Body of pancreas (tissue), 4 donors: ENCODE data around the gene RAD21L1. TPM values are rescaled to one million over a fixed set of nuclear protein-coding genes. Genes with fewer than 3 reads are reported as not detected.

Source experiments
- ATAC-seq: fragments of 150-250 bp; one replicate; pipeline ENCODE4 v1.9.1; 2016
- DNase-seq, 4 donors: peaks; one replicate each; pipeline ENCODE4 v3.0.0-alpha.2; 2019
- H3K27ac ChIP-seq, 4 donors: fragments of 200-600 bp; sonication (generic); 1 replicate in 3 of 4; 2 replicates in 1 of 4; pipeline versions ENCODE4 v1.5.1 to v1.6.1; 2016 to 2019; ENCODE audit warnings: mild to moderate bottlenecking in 1 of 4, mixed read lengths in 1 of 4, moderate library complexity in 1 of 4
- H3K27me3 ChIP-seq, 2 donors: fragments of 200-600 bp; sonication (generic); one replicate each; pipeline ENCODE4 v1.6.0; 2016; ENCODE audit warnings: mild to moderate bottlenecking in 1 of 2
- H3K36me3 ChIP-seq, 2 donors: fragments of 200-600 bp; sonication (generic); replicated peaks in 1 of 2; 2 replicates each; pipeline ENCODE4 v1.5.1; 2016; ENCODE audit warnings: low read depth in 2 of 2; ENCODE audit not compliant: insufficient read depth in 1 of 2
- H3K4me1 ChIP-seq: fragments of 200-600 bp; sonication (generic); one replicate; pipeline ENCODE4 v1.6.0; 2016
- H3K4me3 ChIP-seq, 2 donors: fragments of 200-600 bp; sonication (generic); 1 replicate in 1 of 2; 2 replicates in 1 of 2; pipeline ENCODE4 v1.5.1; 2016 to 2019
- H3K9me3 ChIP-seq, 3 donors: fragments of 200-600 bp; sonication (generic); 1 replicate in 2 of 3; 2 replicates in 1 of 3; pipeline ENCODE4 v1.5.1; 2016
- POLR2A ChIP-seq, 3 donors: fragments of 450-650 bp; IDR thresholded peaks; one replicate each; pipeline ENCODE4 v1.6.1; 2016; ENCODE audit warnings: antibody characterized with exemption in 3 of 3, mild to moderate bottlenecking in 2 of 3
- WGBS, 2 donors: methylation state at CpG; one replicate each; pipeline ENCODE4 v1.1.5; 2017; 5-methylcytosine and 5-hydroxymethylcytosine counted together
- intact Hi-C: fragments of 100-400 bp; cut with DNase I; formaldehyde crosslinking; loops from one replicate; pipeline ENCODE4 v1.15.1; 2023
- total RNA-seq, 2 donors: library from RNA; depleted of rRNA; stranded (reverse); fragments of >200 nt; gene quantifications; one replicate each; pipeline ENCODE4 v1.1.0, GENCODE V29; 2016
- TF ChIP-seq, protein P1 (sequence below), 7 experiments: fragments of 450-650 bp in 4 of 7; fragments of 200-600 bp in 3 of 7; sonication (generic) in 3 of 7; IDR thresholded peaks; one replicate each; pipeline ENCODE4 v1.5.1; 2016 to 2019; ENCODE audit warnings: antibody characterized with exemption in 7 of 7

Gene RAD21L1
- total RNA-seq, 2 donors from 2014 or later, result not detected

DNA sequence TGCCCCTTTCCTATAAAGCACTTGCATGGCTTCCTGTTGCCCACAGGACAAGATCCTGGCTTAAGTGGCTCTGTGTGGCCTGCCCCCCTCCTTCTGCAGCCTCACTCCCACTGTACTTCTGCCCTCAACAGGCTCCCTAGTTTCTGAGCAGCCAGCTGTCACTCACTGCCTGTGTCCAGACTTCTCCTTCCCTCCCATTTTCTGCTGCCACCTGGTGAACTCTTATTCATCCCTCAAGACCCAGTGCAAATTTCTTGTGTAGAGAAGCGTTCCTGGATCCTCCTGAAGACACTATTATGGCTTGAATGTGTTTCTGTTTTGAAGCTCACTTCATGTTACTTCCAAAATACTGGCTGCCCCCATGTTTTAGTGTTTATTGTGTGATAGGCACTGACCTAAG, 66.8 kb downstream of the RAD21L1 start:
- no peak overlapping the region for H3K4me3 ChIP-seq
- H3K27ac ChIP-seq, result no peak overlapping the region
- H3K36me3 ChIP-seq, result no peaks in the 10 kb centered on the region
- H3K27me3 ChIP-seq, result no peaks in the 10 kb centered on the region
- TF ChIP-seq, protein P1, sequence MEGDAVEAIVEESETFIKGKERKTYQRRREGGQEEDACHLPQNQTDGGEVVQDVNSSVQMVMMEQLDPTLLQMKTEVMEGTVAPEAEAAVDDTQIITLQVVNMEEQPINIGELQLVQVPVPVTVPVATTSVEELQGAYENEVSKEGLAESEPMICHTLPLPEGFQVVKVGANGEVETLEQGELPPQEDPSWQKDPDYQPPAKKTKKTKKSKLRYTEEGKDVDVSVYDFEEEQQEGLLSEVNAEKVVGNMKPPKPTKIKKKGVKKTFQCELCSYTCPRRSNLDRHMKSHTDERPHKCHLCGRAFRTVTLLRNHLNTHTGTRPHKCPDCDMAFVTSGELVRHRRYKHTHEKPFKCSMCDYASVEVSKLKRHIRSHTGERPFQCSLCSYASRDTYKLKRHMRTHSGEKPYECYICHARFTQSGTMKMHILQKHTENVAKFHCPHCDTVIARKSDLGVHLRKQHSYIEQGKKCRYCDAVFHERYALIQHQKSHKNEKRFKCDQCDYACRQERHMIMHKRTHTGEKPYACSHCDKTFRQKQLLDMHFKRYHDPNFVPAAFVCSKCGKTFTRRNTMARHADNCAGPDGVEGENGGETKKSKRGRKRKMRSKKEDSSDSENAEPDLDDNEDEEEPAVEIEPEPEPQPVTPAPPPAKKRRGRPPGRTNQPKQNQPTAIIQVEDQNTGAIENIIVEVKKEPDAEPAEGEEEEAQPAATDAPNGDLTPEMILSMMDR (IDR thresholded peaks at IDR 0.05), result no peak
- no peak for TF ChIP-seq POLR2A (IDR thresholded peaks at IDR 0.05)
- DNase-seq (no peak), ATAC-seq (no peak)
- intact Hi-C loops, result no loop called here
- WGBS, 2 donors, result 89 to 100% methylated on average over 1 of the region's 1 CpG
- peaks cover 7% of the 10 kb centered on the region for H3K4me1 ChIP-seq
- no peaks in the 10 kb centered on the region for H3K9me3 ChIP-seq

DNA sequence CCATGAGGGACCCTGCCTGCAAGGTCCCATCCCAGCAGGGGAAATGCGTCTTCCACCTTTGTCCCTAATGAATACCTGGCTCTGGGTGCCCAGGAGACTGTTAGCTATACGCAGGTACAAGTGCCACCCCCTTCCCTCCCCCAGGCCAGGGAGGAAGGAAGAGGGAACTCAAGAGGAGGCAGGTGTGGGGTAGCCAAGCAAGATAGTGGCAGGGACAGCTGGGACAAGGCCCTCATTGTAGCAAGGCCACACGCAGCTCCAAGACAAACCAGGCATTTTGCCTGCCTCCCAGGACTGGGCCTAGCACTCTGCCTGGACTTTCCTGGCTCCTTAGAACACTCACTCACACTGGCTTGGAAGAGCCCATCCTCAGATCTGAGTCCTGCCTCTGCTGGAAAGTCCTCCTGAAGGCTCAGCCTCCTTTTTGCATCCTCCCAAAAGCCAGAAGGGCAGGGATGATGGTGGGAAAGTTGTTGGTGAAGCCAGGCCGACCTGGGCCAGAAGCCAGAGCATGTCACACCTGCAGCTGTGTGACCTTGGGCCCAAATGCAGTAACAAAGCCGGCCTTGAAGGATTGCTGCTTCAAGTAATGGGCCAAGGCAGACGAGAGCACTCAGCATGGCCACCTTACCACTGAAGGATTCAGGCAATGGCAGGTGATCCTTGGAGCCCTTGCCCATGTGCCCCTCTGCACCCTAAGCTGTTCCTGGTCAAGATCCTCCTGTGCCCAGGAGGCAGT, 68.0 kb downstream of the RAD21L1 start:
- H3K9me3 ChIP-seq, result no peaks in the 10 kb centered on the region
- intact Hi-C loops, result no loop called here
- TF ChIP-seq, protein P1 (IDR thresholded peaks at IDR 0.05), result no peak
- no peak for TF ChIP-seq POLR2A (IDR thresholded peaks at IDR 0.05)
- H3K4me1 ChIP-seq, result peaks cover 7% of the 10 kb centered on the region
- 48 to 57% methylated on average over 6 of the region's 6 CpGs for WGBS, 2 donors
- no peak overlapping the region for H3K27ac ChIP-seq
- H3K36me3 ChIP-seq, result no peaks in the 10 kb centered on the region
- no peak overlapping the region for H3K4me3 ChIP-seq
- ATAC-seq, result peak; percentile 40
- peak; percentile 33 to 68 (median 49) for DNase-seq
- H3K27me3 ChIP-seq, result no peaks in the 10 kb centered on the region

DNA sequence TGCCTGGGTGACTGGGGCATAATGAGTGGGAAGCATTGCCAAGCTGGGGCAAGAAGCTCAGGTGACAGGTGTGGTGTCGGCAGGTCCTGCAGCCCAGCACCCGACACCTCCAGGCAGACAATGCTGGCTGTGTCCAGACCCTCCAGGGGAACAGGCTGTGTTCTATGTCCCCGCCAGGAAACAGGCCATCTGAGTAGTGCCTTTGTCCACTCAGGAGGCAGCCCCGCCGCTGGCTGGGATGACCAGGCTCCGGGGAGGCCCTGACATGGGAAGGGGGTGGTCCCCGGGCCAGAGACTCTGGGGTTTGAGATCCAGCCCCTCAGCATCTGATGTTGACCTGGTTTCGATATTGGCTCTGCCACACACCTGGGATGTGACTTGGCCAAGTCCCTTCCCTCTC, 68.7 kb downstream of the RAD21L1 start:
- Histone ChIP-seq H3K36me3 (no peaks in the 10 kb centered on the region), H3K4me1 (peaks cover 7% of the 10 kb centered on the region), H3K4me3 (no peak overlapping the region), H3K9me3 (no peaks in the 10 kb centered on the region), H3K27ac (no peak overlapping the region), H3K27me3 (no peaks in the 10 kb centered on the region)
- 83 to 89% methylated on average over 1 to 8 of the region's 8 CpGs for WGBS, 2 donors
- no peak for ATAC-seq
- TF ChIP-seq POLR2A (IDR thresholded peaks at IDR 0.05), result no peak
- TF ChIP-seq, protein P1 (IDR thresholded peaks at IDR 0.05), result no peak
- intact Hi-C loops, result no loop called here
- DNase-seq, result no peak

DNA sequence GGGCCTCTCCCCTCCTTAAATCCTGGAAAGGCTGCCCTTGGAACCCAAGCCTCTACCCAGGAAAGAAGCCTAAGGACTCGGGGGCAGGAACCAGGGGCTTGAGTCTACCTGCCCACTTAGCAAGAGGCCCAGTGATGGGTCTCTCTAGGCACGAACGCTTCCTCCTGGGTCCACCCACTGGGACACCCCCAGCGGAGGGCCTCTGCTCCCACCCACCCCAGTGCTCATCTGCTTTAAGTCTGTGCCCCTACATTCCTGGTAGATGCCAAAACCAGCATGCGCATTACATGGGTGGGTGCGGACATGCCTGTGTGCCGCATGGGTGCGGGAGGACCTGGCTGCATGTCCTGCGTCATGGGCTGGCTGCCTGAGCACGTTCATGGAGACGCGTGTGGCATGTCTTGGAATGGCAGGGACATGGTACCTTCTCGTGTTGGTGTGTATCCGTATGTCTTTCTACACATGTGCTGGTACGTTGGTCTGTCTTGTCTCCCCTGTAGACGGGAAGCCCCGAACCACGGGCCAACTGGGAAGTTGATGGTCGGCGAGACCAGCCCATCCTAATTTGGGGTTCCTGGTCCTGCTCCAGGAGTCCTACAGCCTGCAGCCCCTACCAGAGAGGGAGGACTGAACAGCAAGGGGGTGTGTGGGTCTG, 69.6 kb downstream of the RAD21L1 start:
- Histone ChIP-seq H3K4me3 (no peak overlapping the region), H3K9me3 (no peaks in the 10 kb centered on the region), H3K4me1 (peaks cover 7% of the 10 kb centered on the region), H3K27ac (no peak overlapping the region), H3K36me3 (no peaks in the 10 kb centered on the region), H3K27me3 (no peaks in the 10 kb centered on the region)
- intact Hi-C loops, result no loop called here
- TF ChIP-seq POLR2A (IDR thresholded peaks at IDR 0.05), result no peak
- 88 to 97% methylated on average over 14 to 16 of the region's 20 CpGs for WGBS, 2 donors
- DNase-seq (no peak), ATAC-seq (no peak)

DNA sequence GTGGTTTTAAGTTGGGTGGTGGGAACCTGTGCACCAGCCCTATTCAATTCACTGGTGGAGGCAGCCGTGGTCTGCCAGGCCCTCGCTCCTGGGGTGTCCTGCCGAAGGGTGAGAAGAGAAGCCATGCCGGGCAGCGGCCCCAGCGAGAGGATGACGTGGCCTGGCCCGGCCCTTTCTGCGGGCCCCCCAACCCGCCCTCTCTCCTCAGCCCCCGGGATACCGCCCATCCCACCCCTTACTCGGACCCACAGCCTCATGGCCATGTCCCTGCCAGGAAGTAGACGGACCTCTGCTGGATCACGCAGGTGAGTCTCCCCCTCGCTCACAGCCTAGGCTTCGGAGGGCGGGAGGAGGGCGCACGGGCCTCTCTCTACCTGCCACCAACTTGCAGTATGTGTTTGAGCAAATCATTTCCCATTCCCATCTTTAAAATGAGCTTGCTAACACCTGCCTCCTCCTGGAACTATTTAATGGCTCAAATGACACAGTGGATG, 70.3 kb downstream of the RAD21L1 start:
- peaks cover 7% of the 10 kb centered on the region for H3K4me1 ChIP-seq
- no peak overlapping the region for H3K27ac ChIP-seq
- intact Hi-C loops, result no loop called here
- H3K9me3 ChIP-seq, result no peaks in the 10 kb centered on the region
- no peaks in the 10 kb centered on the region for H3K27me3 ChIP-seq
- H3K4me3 ChIP-seq, result no peak overlapping the region
- ATAC-seq (no peak), DNase-seq (no peak)
- 93 to 94% methylated on average over 5 to 20 of the region's 20 CpGs for WGBS, 2 donors
- no peaks in the 10 kb centered on the region for H3K36me3 ChIP-seq
- TF ChIP-seq, protein P1 (IDR thresholded peaks at IDR 0.05), result no peak
- TF ChIP-seq POLR2A (IDR thresholded peaks at IDR 0.05), result no peak
